C4-2B (cell line): Measurements from ENCODE around the gene SEPTIN2.
"Not testable (repeated sequence)": the region's sequence is repeated elsewhere in the genome, so short reads cannot be mapped to it uniquely, and the experiment has no call there.

ENCODE experiments used
- H3K27ac ChIP-seq: fragments of 450-650 bp; 2 replicates; pipeline ENCODE4 v1.5.1; 2017
- CTCF ChIP-seq: fragments of 450-650 bp; conservative IDR thresholded peaks from 2 replicates; pipeline ENCODE4 v1.5.1; 2017; ENCODE audit warnings: mild to moderate bottlenecking
- ZFX ChIP-seq: fragments of 450-650 bp; IDR thresholded peaks from 2 replicates; pipeline ENCODE4 v1.6.1; 2017

The SEPTIN2 gene

DNA sequence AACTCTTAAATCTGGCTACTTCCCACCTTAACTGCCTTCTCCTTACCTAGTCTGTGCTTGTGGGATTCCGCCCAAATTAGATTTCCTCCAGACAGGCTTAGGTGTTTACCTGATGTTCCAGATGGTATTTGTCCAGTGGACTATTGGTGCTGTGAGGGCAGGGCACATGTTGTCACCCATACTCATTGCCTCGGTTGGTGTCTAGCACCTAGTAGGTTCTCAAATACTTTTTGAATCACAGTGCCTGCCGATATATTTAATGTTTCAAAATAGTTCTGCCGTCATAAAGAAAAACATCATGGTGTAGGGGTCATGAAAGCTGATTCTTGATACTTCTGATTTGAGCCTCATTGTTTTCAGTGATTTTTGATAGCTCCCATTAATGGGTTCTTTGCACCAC is 1.1 kb downstream of the SEPTIN2 start:
- TF ChIP-seq ZFX, result no peak
- no peak for TF ChIP-seq CTCF
- H3K27ac ChIP-seq, result peak overlapping the region; percentile 94

GRCh38 chr2:241317391-241317790 is 1.7 kb downstream of the SEPTIN2 start:
- H3K27ac ChIP-seq, result no peak overlapping the region
- TF ChIP-seq ZFX, result no peak
- no peak for TF ChIP-seq CTCF

DNA sequence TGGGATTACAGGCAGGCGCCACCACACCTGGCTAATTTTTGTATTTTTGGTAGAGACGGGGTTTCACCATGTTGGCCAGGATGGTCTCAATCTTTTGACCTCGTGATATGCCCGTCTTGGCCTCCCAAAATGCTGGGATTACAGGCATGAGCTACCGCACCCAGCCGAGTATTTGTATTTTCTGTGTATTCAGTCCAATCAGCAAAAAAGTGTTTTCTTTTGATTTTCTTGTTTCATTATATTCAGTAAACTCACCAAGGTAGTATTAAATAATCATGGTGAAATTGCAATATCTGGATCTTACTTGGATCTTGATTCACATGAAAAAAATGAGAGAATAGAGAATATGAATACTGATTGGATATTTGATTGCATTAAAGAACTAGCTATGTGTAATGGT is 3.1 kb downstream of the SEPTIN2 start:
- H3K27ac ChIP-seq, result not testable (repeated sequence)

DNA sequence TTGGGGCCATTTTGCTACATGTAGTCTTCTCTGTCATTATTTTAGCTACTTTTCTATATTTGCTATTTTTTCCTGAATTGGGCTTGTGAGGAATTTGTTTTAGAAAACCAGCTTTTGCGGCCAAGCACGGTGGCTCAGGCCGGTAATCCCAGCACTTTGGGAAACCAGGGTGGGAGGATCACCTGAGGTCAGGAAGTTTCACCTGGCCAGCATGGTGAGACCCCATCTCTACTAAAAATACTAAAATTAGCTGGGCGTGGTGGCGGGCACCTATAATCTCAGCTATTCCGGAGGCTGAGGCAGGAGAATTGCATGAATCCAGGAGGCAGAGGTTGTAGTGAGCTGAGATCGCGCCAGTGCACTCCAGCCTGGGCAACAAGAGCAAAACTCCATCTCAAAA is 4.7 kb downstream of the SEPTIN2 start:
- no peak for TF ChIP-seq ZFX
- no peak for TF ChIP-seq CTCF
- H3K27ac ChIP-seq, result no peak overlapping the region; the same call in 1 of the 2 replicates

- TF ChIP-seq ZFX (no peak), CTCF (no peak)
- H3K27ac ChIP-seq, result no peak overlapping the region
Observed at GRCh38 chr2:241321033-241321432, 5.3 kb downstream of the SEPTIN2 start.

- TF ChIP-seq ZFX (no peak), CTCF (no peak)
- peak overlapping the region; percentile 41 for H3K27ac ChIP-seq
Observed at GRCh38 chr2:241321886-241322285, 6.2 kb downstream of the SEPTIN2 start.

- TF ChIP-seq CTCF (no peak), ZFX (no peak)
- H3K27ac ChIP-seq, result no peak overlapping the region
Observed at GRCh38 chr2:241323778-241324177, 8.1 kb downstream of the SEPTIN2 start.

- no peak overlapping the region for H3K27ac ChIP-seq
- TF ChIP-seq CTCF (no peak), ZFX (no peak)
Observed at GRCh38 chr2:241324775-241325174, 9.1 kb downstream of the SEPTIN2 start.
